Motor neuron (in vitro differentiated cells): Measurements from ENCODE around the gene FGD5. TPM values are rescaled to one million over a fixed set of nuclear protein-coding genes. Genes with fewer than 3 reads are reported as not detected.

Experiments used
- ATAC-seq, 8 experiments: fragments of 200-7000 bp; cut with Tn5 transposase; replicated peaks in 6 of 8; 2 replicates each; pipeline ENCODE4 v1.8.0; 2021; ENCODE audit warnings: mild to moderate bottlenecking in 8 of 8, moderate library complexity in 8 of 8
- H3K27ac ChIP-seq, 2 donors: fragments of 250-450 bp; sonication (Bioruptor Pico); 2 replicates each; pipeline ENCODE4 v1.9.0; 2021; ENCODE audit warnings: antibody characterized with exemption in 2 of 2, mild to moderate bottlenecking in 2 of 2, moderate library complexity in 1 of 2
- H3K4me1 ChIP-seq, 2 donors: fragments of 250-450 bp; sonication (Bioruptor Pico); replicated peaks in 1 of 2; 2 replicates each; pipeline ENCODE4 v1.6.1; 2021; ENCODE audit warnings: antibody characterized with exemption in 2 of 2, mild to moderate bottlenecking in 2 of 2, moderate library complexity in 1 of 2
- H3K4me3 ChIP-seq, 5 donors: fragments of 250-450 bp; sonication (Bioruptor Pico); 2 replicates each; pipeline ENCODE4 v1.9.0; 2021; ENCODE audit warnings: antibody characterized with exemption in 5 of 5, mild to moderate bottlenecking in 5 of 5, moderate library complexity in 4 of 5
- WGBS, 10 experiments: fragments of 450-650 bp; shearing (Covaris generic); methylation state at CpG; one replicate each; pipeline ENCODE4 v1.0.0; 2022; 5-methylcytosine and 5-hydroxymethylcytosine counted together
- in situ Hi-C, 9 experiments: fragments of 400-800 bp; cut with MboI; loops; one replicate each; pipeline ENCODE4 v1.15.0; 2021; ENCODE audit warnings: low sequenced_read_pairs in 9 of 9, low pct_unique_long_range_greater_than_20kb in 2 of 9; ENCODE audit not compliant: unreplicated experiment in 9 of 9
- total RNA-seq, 8 experiments: library from RNA; unstranded; fragments of 300-600 nt; gene quantifications; 2 replicates each; pipeline versions ENCODE4 v1.2.3 to v1.2.4, GENCODE V29; 2022

Gene FGD5
- total RNA-seq, 8 experiments from 2014 or later = 0.73 to 114 (median 4.0) TPM

DNA sequence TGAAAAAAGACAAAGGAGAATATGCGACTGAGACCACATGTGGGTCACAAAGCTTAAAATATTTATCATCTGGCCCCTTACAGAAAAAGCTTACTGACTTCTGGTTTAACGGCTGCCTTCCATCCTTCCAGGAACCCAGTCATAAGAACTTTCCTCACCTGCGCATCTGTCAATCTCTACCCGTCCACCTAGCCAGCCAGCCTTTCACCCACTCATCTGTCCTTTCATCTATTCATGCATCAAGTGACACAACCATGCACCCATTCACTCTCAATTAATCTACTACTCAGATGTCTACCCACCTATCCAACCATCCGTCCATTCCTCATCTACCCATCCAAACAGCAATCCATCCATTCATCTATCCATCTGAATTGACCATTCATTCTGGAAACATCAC is 64.5 kb downstream of the FGD5 start:
- Histone ChIP-seq H3K4me1 (peaks cover 3 to 14% of the 10 kb centered on the region in 2 donors), H3K27ac (no peak overlapping the region), H3K4me3 (no peak overlapping the region)
- WGBS, 10 experiments = 29 to 100% (median 80%) methylated on average over 1 to 4 of the region's 5 CpGs; no CpG with 5 or more reads in 3 of the 10 experiments
- in situ Hi-C loops = loop anchor here in 1 of 9 experiments (25.0 kb wide), 1 partner anchor 371 kb away; no protein-coding TSS in a partner anchor
- ATAC-seq = no peak

- Histone ChIP-seq H3K27ac (no peak overlapping the region), H3K4me3 (no peak overlapping the region), H3K4me1 (peaks cover 0 to 8% of the 10 kb centered on the region in 2 donors)
- WGBS, 10 experiments = 67 to 100% (median 80%) methylated on average over 1 to 5 of the region's 11 CpGs; no CpG with 5 or more reads in 5 of the 10 experiments
- ATAC-seq = no peak
- in situ Hi-C loops = loop anchor here in 1 of 9 experiments (25.0 kb wide), 1 partner anchor 372 kb away; no protein-coding TSS in a partner anchor
Measured at GRCh38 chr3:14884665-14885064, 65.9 kb downstream of the FGD5 start.

- Histone ChIP-seq H3K4me1 (peaks cover 0 to 3% of the 10 kb centered on the region in 2 donors), H3K4me3 (no peak overlapping the region), H3K27ac (no peak overlapping the region)
- no peak for ATAC-seq
- in situ Hi-C loops = loop anchor here in 1 of 9 experiments (25.0 kb wide), 1 partner anchor 373 kb away; no protein-coding TSS in a partner anchor
- 78 to 100% (median 91%) methylated on average over 1 to 11 of the region's 13 CpGs; no CpG with 5 or more reads in 5 of the 10 experiments for WGBS, 10 experiments
Measured at GRCh38 chr3:14885307-14885706, 66.5 kb downstream of the FGD5 start.

- 89 to 100% (median 100%) methylated on average over 1 to 3 of the region's 3 CpGs; no CpG with 5 or more reads in 7 of the 10 experiments for WGBS, 10 experiments
- ATAC-seq = no peak
- in situ Hi-C loops = loop anchor here in 1 of 9 experiments (25.0 kb wide), 1 partner anchor 374 kb away; no protein-coding TSS in a partner anchor
- Histone ChIP-seq H3K4me1 (no peaks in the 10 kb centered on the region), H3K4me3 (no peak overlapping the region), H3K27ac (no peak overlapping the region)
Measured at GRCh38 chr3:14886101-14886500, 67.3 kb downstream of the FGD5 start.

DNA sequence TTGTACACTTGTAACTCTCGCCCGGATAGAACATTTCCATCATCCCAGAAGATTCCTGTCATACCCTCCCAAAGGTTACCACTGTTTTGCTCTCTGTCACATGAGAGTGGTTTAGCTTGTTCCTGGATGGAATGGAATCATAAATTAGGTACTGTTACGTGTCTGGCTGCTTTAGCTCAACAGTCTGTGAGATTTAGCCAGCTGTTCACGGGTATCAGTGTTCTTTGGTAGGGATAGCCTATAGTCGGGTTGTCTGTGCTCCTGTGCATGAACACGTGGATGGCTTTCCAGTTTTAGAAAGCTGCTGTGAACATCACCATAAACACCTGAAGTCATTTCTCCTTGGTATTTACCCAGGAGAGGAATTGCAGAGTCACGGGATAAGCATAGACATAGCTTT is 70.4 kb downstream of the FGD5 start:
- ATAC-seq = peak in 5 of 8 experiments; percentile 36 to 70 (median 48)
- no peaks in the 10 kb centered on the region for H3K4me1 ChIP-seq

DNA sequence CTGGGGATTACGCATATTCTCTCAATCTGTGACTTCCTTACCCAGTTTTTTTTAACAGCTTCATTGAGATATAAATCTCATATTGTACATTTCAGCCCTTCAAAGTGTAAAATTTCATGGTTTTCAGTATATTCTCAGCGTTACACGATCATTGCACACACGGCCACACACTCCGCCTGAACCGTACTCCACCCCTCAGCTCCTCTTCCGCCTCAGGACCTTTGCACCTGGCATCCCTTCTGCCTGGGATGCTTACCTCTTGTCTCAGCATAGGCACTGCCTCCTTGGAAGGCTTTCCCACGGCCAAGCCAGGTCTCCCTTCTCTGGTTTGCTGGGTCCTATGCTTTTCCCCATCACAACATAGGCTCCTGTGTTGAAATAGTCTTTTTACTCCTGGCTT is 71.2 kb downstream of the FGD5 start:
- no peaks in the 10 kb centered on the region for H3K4me1 ChIP-seq
- no peak for ATAC-seq
- in situ Hi-C loops = loop anchor here in 1 of 9 experiments (25.0 kb wide), 1 partner anchor 378 kb away; no protein-coding TSS in a partner anchor
- WGBS, 10 experiments = 73 to 100% (median 92%) methylated on average over 2 to 8 of the region's 8 CpGs; no CpG with 5 or more reads in 2 of the 10 experiments
- H3K4me3 ChIP-seq = no peak overlapping the region
- no peak overlapping the region for H3K27ac ChIP-seq

More for the DNA sequence above, 70.4 kb downstream of the FGD5 start:
- Histone ChIP-seq H3K4me3 (no peak overlapping the region), H3K27ac (no peak overlapping the region)
- 0 to 100% (median 82%) methylated on average over 1 to 6 of the region's 7 CpGs; no CpG with 5 or more reads in 3 of the 10 experiments for WGBS, 10 experiments
- in situ Hi-C loops = loop anchor here in 1 of 9 experiments (25.0 kb wide), 1 partner anchor 377 kb away; no protein-coding TSS in a partner anchor

DNA sequence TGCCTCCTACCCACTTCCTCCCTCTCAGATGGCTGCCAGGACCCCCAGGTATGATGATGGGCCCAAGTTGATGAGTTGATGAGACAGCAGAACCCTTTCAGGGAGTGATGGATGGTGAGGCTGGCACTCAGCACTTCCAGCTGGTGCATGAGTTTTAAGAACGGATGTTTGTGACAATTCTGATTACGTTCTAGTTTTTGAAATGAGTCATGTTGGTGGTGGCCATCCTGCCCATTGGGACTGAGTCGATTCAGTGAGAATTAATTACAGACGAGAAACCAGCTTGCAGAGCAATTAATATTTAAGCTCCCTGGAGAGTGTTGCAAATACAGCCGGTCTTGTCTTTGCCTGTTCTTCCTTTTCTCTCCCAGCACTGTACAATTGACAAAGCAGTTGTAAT is 71.7 kb downstream of the FGD5 start:
- no peak overlapping the region for H3K27ac ChIP-seq
- no peak overlapping the region for H3K4me3 ChIP-seq
- peak in 2 of 8 experiments; percentile 13 to 14 for ATAC-seq
- no peaks in the 10 kb centered on the region for H3K4me1 ChIP-seq
- in situ Hi-C loops = loop anchor here in 1 of 9 experiments (25.0 kb wide), 1 partner anchor 378 kb away; no protein-coding TSS in a partner anchor
- WGBS, 10 experiments = 6 to 91% (median 54%) methylated on average over 2 to 5 of the region's 5 CpGs; no CpG with 5 or more reads in 2 of the 10 experiments

GRCh38 chr3:14891135-14892132 is 72.7 kb downstream of the FGD5 start:
- in situ Hi-C loops = loop anchor here in 1 of 9 experiments (25.0 kb wide), 1 partner anchor 379 kb away; no protein-coding TSS in a partner anchor
- no peak for ATAC-seq
- Histone ChIP-seq H3K4me3 (no peak overlapping the region), H3K27ac (no peak overlapping the region), H3K4me1 (no peaks in the 10 kb centered on the region)
- WGBS, 10 experiments = 7 to 100% (median 71%) methylated on average over 1 to 7 of the region's 12 CpGs

GRCh38 chr3:14892226-14892625 is 73.5 kb downstream of the FGD5 start:
- Histone ChIP-seq H3K4me3 (no peak overlapping the region), H3K4me1 (no peaks in the 10 kb centered on the region), H3K27ac (no peak overlapping the region)
- in situ Hi-C loops = loop anchor here in 1 of 9 experiments (25.0 kb wide), 1 partner anchor 380 kb away; no protein-coding TSS in a partner anchor
- no peak for ATAC-seq
- 81 to 100% (median 96%) methylated on average over 1 to 9 of the region's 11 CpGs; no CpG with 5 or more reads in 3 of the 10 experiments for WGBS, 10 experiments

GRCh38 chr3:14894085-14894484 is 75.3 kb downstream of the FGD5 start:
- no peak for ATAC-seq
- H3K4me1 ChIP-seq = no peaks in the 10 kb centered on the region
- in situ Hi-C loops = loop anchor here in 1 of 9 experiments (25.0 kb wide), 1 partner anchor 382 kb away; no protein-coding TSS in a partner anchor
- no peak overlapping the region for H3K4me3 ChIP-seq
- H3K27ac ChIP-seq = no peak overlapping the region
- WGBS, 10 experiments = 35 to 100% (median 82%) methylated on average over 1 to 2 of the region's 2 CpGs; no CpG with 5 or more reads in 2 of the 10 experiments

DNA sequence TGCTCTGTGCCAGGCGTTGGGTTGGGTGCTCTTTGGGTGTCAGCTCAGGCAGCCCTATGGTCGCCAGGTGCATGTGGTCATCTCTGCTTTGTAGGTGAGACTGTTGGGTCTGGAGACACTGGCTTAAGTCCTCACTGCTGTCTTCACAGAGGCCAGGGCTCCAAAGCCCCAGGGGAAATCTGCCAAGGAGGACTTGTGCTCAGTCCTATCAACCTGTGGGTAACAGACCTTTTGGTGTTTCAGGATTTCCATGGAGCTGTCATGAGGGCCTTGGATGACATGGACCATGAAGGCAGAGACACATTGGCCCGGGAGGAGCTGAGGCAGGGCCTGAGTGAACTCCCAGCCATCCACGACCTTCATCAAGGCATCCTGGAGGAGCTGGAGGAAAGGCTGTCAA is 78.5 kb downstream of the FGD5 start:
- in situ Hi-C loops = loop anchor here in 1 of 9 experiments (25.0 kb wide), 1 partner anchor 385 kb away; no protein-coding TSS in a partner anchor
- WGBS, 10 experiments = 25 to 86% (median 70%) methylated on average over 1 to 3 of the region's 4 CpGs; no CpG with 5 or more reads in 5 of the 10 experiments

DNA sequence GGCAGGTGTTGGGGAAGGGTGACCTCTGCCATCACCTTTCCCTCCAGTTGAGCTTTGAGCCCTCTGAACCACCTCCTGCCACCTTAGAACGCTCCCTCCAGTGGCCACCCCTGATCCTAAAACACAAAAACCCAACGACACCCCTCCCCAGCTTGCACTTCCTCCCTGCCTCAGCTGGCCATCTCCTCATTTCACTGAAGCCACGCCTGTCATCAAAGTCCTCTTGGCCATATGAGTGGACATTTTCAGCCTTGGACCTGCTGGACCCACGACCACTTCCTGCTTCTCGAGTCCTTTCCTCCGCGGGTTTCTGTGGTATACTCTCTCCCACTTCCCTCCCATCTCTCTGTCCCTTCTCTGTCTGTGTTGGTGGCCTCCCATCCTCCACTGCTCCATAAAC is 80.2 kb downstream of the FGD5 start:
- WGBS, 10 experiments = 24 to 100% (median 86%) methylated on average over 1 to 4 of the region's 7 CpGs; no CpG with 5 or more reads in 5 of the 10 experiments
- no peak for ATAC-seq
- Histone ChIP-seq H3K4me3 (no peak overlapping the region), H3K27ac (no peak overlapping the region), H3K4me1 (no peaks in the 10 kb centered on the region)
- in situ Hi-C loops = loop anchor here in 1 of 9 experiments (25.0 kb wide), 1 partner anchor 387 kb away; no protein-coding TSS in a partner anchor

More for the DNA sequence above, 78.5 kb downstream of the FGD5 start:
- ATAC-seq = no peak
- Histone ChIP-seq H3K4me1 (no peaks in the 10 kb centered on the region), H3K27ac (no peak overlapping the region), H3K4me3 (no peak overlapping the region)
